K562 (cell line): Measurements from ENCODE around the gene SMIM29. TPM values are rescaled to one million over a fixed set of nuclear protein-coding genes. Genes with fewer than 3 reads are reported as not detected.

Experiments
- ATAC-seq: fragments of 200-7000 bp; cut with Tn5 transposase; 3 replicates; pipeline ENCODE4 v1.9.1; 2020; ENCODE audit warnings: moderate library complexity
- BruUV-seq: library from RNA; stranded (reverse); fragments of 400-500 nt; replicated peaks from 2 replicates; lab custom pipeline; 2021; lab: Mats Ljungman, UMichigan
- CTCF ChIA-PET: fragments of 300-600 bp; formaldehyde crosslinking; extraction: SDS; loops from one replicate; lab custom pipeline; 2021; ENCODE audit warnings: low intra/inter-chr PET ratio; lab: Yijun Ruan, JAX
- POLR2A ChIA-PET: fragments of 300-600, 350-650 bp; sonication (Branson Sonifier 250); formaldehyde crosslinking; extraction: SDS; loops from one replicate; lab custom pipeline; 2021; ENCODE audit warnings: antibody characterized with exemption, inconsistent platforms; lab: Yijun Ruan, JAX
- DNase-seq, 4 experiments: peaks; one replicate each; pipeline versions ENCODE4 v3.0.0 to v3.0.0-alpha.2; 2011 to 2018; ENCODE audit warnings: low spot score in 3 of 4, mixed read lengths in 3 of 4; ENCODE audit errors: extremely low read depth in 1 of 4
- FAIRE-seq: peaks from 2 replicates; lab custom pipeline; 2011; peaks lifted over from hg19 to GRCh38; lab: Jason Lieb, UNC
- H2AFZ ChIP-seq: 2 replicates; pipeline ENCODE4 v1.6.0; 2011; ENCODE audit warnings: low read depth, low read length, control low read depth, inconsistent platforms
- H3K27ac ChIP-seq: fragments of 200-600 bp; 3 replicates; pipeline ENCODE4 v1.8.0; 2011; ENCODE audit warnings: low read depth, mild to moderate bottlenecking, control low read depth, inconsistent platforms, low read length, moderate library complexity, mixed read lengths; ENCODE audit errors: extremely low read depth
- H3K27me3 ChIP-seq, 2 experiments: fragments of 300-600 bp in 1 of 2; 2 replicates in 1 of 2; 3 replicates in 1 of 2; pipeline versions ENCODE4 v1.6.0 to v1.8.0; 2011; ENCODE audit warnings: inconsistent platforms in 2 of 2, low read length in 2 of 2, mild to moderate bottlenecking in 1 of 2, mixed read lengths in 1 of 2, moderate library complexity in 1 of 2; ENCODE audit not compliant: control insufficient read depth in 2 of 2, insufficient read depth in 2 of 2
- H3K36me3 ChIP-seq: fragments of 300-600 bp; 3 replicates; pipeline ENCODE4 v1.8.0; 2011; ENCODE audit warnings: mild to moderate bottlenecking, low read length, inconsistent platforms; ENCODE audit not compliant: control insufficient read depth, insufficient read depth
- H3K4me1 ChIP-seq, 2 experiments: fragments of 200-600 bp in 1 of 2; replicated peaks in 1 of 2; 2 replicates in 1 of 2; 3 replicates in 1 of 2; pipeline versions ENCODE4 v1.5.1 to v1.8.0; 2011; ENCODE audit warnings: inconsistent platforms in 2 of 2, low read length in 2 of 2, mild to moderate bottlenecking in 1 of 2, mixed read lengths in 1 of 2, moderate library complexity in 1 of 2; ENCODE audit not compliant: control insufficient read depth in 2 of 2, insufficient read depth in 2 of 2
- H3K4me2 ChIP-seq: 2 replicates; pipeline ENCODE4 v1.6.1; 2011; ENCODE audit warnings: low read length, control low read depth, inconsistent platforms, mixed read lengths; ENCODE audit not compliant: insufficient read depth
- H3K4me3 ChIP-seq: fragments of 200-600 bp; sonication (generic), shearing (Covaris generic); 2 replicates; pipeline ENCODE4 v1.5.1; 2016; ENCODE audit warnings: control low read depth, inconsistent platforms
- H3K79me2 ChIP-seq: fragments of 200-600 bp; 3 replicates; pipeline ENCODE4 v1.8.0; 2011; ENCODE audit warnings: low read length, inconsistent platforms; ENCODE audit not compliant: control insufficient read depth, insufficient read depth
- H3K9ac ChIP-seq, 2 experiments: 2 replicates each; pipeline versions ENCODE4 v1.6.0 to v1.6.1; 2011; ENCODE audit warnings: low read depth in 2 of 2, low read length in 2 of 2, control low read depth in 1 of 2, inconsistent platforms in 1 of 2, mild to moderate bottlenecking in 1 of 2, mixed read lengths in 1 of 2; ENCODE audit not compliant: insufficient read depth in 1 of 2
- H3K9me1 ChIP-seq: one replicate; pipeline ENCODE4 v1.6.0; 2011; ENCODE audit warnings: inconsistent platforms, mild to moderate bottlenecking, low read length, moderate library complexity; ENCODE audit not compliant: control insufficient read depth, insufficient read depth
- H3K9me3 ChIP-seq: replicated peaks from 2 replicates; pipeline ENCODE4 v1.5.1; 2011; ENCODE audit warnings: low read depth, low read length, inconsistent platforms; ENCODE audit not compliant: control insufficient read depth, insufficient read depth
- H4K20me1 ChIP-seq: replicated peaks from 2 replicates; pipeline ENCODE4 v1.6.1; 2011; ENCODE audit warnings: low read length, inconsistent platforms, mixed read lengths; ENCODE audit not compliant: control insufficient read depth, insufficient read depth
- MAFK ChIP-seq: IDR thresholded peaks from 2 replicates; pipeline ENCODE4 v1.6.1; 2011; ENCODE audit warnings: low read length, improper control_type of control experiment
- NFIC ChIP-seq: fragments of 450-650 bp; IDR thresholded peaks from 2 replicates; pipeline ENCODE4 v1.6.1; 2017; ENCODE audit warnings: mild to moderate bottlenecking, inconsistent platforms
- NFRKB ChIP-seq: fragments of 450-650 bp; IDR thresholded peaks from 2 replicates; pipeline ENCODE4 v1.6.1; 2016; ENCODE audit warnings: low read depth
- NR2C1 ChIP-seq, 2 experiments: fragments of 450-650 bp; IDR thresholded peaks; 2 replicates each; pipeline ENCODE4 v1.6.1; 2017; ENCODE audit warnings: mild to moderate bottlenecking in 2 of 2, antibody characterized with exemption in 1 of 2, inconsistent platforms in 1 of 2, missing compliant biosample characterization in 1 of 2, missing genetic modification characterization in 1 of 2
- RUNX1 ChIP-seq: sonication (generic); IDR thresholded peaks from 2 replicates; pipeline ENCODE4 v1.6.1; 2016; ENCODE audit warnings: antibody characterized with exemption, low read depth
- SRSF1 ChIP-seq: fragments of 200-400 bp; formaldehyde crosslinking; IDR thresholded peaks from 2 replicates; pipeline ENCODE4 v1.6.1; 2017; ENCODE audit warnings: mild to moderate bottlenecking, low read depth, low read length, moderate library complexity
- TEAD1 ChIP-seq, 2 experiments: fragments of 450-650 bp in 1 of 2; sonication (generic) in 1 of 2; formaldehyde crosslinking; IDR thresholded peaks; 2 replicates each; pipeline versions ENCODE4 v1.4.0 to v1.8.0; 2020 to 2022; ENCODE audit warnings: mild to moderate bottlenecking in 2 of 2, missing genetic modification reagents in 1 of 2
- ZNF175 ChIP-seq: fragments of 200-800 bp; sonication (Bioruptor generic); IDR thresholded peaks from 2 replicates; pipeline ENCODE4 v1.6.1; 2016; ENCODE audit warnings: low read depth, mild to moderate bottlenecking, missing genetic modification characterization, missing compliant biosample characterization
- ZNF696 ChIP-seq: fragments of 250-450 bp; sonication (Bioruptor Pico); conservative IDR thresholded peaks from 2 replicates; pipeline ENCODE4 v1.4.0; 2020; ENCODE audit warnings: mild to moderate bottlenecking, moderate library complexity
- WGBS: fragments of 100-300 bp; shearing (Covaris generic); methylation state at CpG from one replicate; pipeline ENCODE4 v1.1.6; 2016; ENCODE audit warnings: low coverage, mixed read lengths; ENCODE audit not compliant: insufficient coverage; ENCODE audit errors: missing lambda C conversion rate; 5-methylcytosine and 5-hydroxymethylcytosine counted together
- in situ Hi-C: fragments of 300-500 bp; cut with MboI; formaldehyde crosslinking; loops from 4 replicates; pipeline ENCODE4 v1.15.0; 2018; ENCODE audit warnings: inconsistent platforms, mixed read lengths
- intact Hi-C: fragments of 100-400 bp; cut with micrococcal nuclease; formaldehyde crosslinking; loops from 2 replicates; pipeline ENCODE4 v1.14.2; 2022
- polyA plus RNA-seq, 8 experiments: library from polyadenylated mRNA; depleted of rRNA in 4 of 8; stranded (reverse) in 5 of 8; unstranded in 3 of 8; fragments of >200 nt; fragmentation: Nextera tagmentation in 2 of 8; fragmentation: Illumina TruSeq in 1 of 8; extraction: Ambion mirVana in 2 of 8; extraction: Trizol in 1 of 8; gene quantifications; 2 replicates each; pipeline versions ENCODE4 v1.2.1 to v1.2.3, GENCODE V29; 2011 to 2014; ENCODE audit warnings: inconsistent platforms in 1 of 8, missing spikeins in 1 of 8
- total RNA-seq, 7 experiments: library from RNA; depleted of rRNA in 6 of 7; stranded (reverse); fragments of >200 nt in 6 of 7; fragmentation: Illumina TruSeq in 2 of 7; extraction: Trizol in 2 of 7; gene quantifications; 2 replicates each; pipeline versions ENCODE4 v1.2.1 to v1.2.3, GENCODE V29; 2011 to 2021; ENCODE audit warnings: low replicate concordance in 1 of 7
- TF ChIP-seq, protein P1 (sequence below): fragments of 250-450 bp; sonication (Bioruptor Pico); IDR thresholded peaks from 2 replicates; pipeline ENCODE4 v1.8.0; 2021; ENCODE audit warnings: mild to moderate bottlenecking, moderate library complexity
- TF ChIP-seq, protein P2 (sequence below): sonication (generic); formaldehyde crosslinking; IDR thresholded peaks from 2 replicates; pipeline ENCODE4 v1.8.0; 2023; ENCODE audit warnings: mild to moderate bottlenecking, missing genetic modification reagents
- TF ChIP-seq, protein P3 (sequence below): fragments of 200-800 bp; sonication (Bioruptor generic); IDR thresholded peaks from 2 replicates; pipeline ENCODE4 v1.6.1; 2017; ENCODE audit warnings: missing genetic modification characterization, missing compliant biosample characterization
- TF ChIP-seq, protein P4 (sequence below): fragments of 450-650 bp; formaldehyde crosslinking; IDR thresholded peaks from 2 replicates; pipeline ENCODE4 v1.4.0; 2022; ENCODE audit warnings: mild to moderate bottlenecking, moderate library complexity

SMIM29 gene
- total and polyA plus RNA-seq, 9 of the 15 experiments (the other 6 are each of a cell fraction or from before 2014, with no cell fraction given) = 6.5 to 36.7 (median 20.9) TPM

DNA sequence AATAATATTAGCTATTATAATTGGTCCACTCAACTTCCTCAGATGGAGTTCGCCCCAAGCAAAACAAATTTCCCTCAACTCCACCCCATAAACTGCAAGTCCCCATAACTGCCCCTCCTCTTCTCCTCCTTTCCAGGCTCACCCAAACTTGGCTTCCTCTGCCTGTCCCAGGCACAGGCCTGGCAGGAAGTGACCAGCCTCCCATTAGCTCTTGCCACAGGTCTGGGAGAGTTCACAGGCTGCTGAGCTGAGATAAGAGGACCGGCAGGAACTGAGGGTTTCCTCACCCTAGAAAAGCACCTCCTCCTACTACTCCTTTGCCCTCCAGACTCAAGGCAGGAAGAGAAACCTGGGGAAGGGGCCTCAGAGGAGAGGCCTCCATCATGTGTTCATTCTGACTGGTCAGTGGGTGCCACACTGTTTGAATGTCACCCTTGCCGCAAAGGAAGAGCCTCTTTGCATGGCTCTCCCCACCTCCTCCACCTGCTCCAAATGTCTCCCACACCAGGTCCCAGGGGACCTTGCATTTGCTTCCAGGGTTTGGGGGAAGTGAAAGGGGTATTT is 24.5 kb upstream of the SMIM29 start:
- peak overlapping the region; percentile 67 to 68; a peak in 3 of 4 replicates for H3K9ac ChIP-seq
- H3K4me3 ChIP-seq = no peak overlapping the region
- ChIA-PET CTCF (no interaction called here), POLR2A (interaction anchor here (0.6 to 2.4 kb wide), 6 partner anchors 9 to 211 kb away, joined by 3 to 14 read pairs (median 3); no protein-coding TSS in a partner anchor)
- intact Hi-C loops (loop anchor here (1.0 to 10.0 kb wide), 2 partner anchors 45 to 121 kb away; partner anchors contain the start of gene NUDT3), in situ Hi-C loops (no loop called here)
- H3K9me3 ChIP-seq = peaks cover 3% of the 10 kb centered on the region
- FAIRE-seq (peak; percentile 98), ATAC-seq (peak; percentile 94), DNase-seq (peak; percentile 82 to 99 (median 90))
- H3K36me3 ChIP-seq = peaks cover 14% of the 10 kb centered on the region; the same call in 2 of the 3 replicates
- H3K79me2 ChIP-seq = peaks cover 7% of the 10 kb centered on the region; the same call in 1 of the 3 replicates
- H3K4me1 ChIP-seq = peaks cover 39 to 55% of the 10 kb centered on the region in 2 experiments
- no TSS peak for BruUV-seq
- no peaks in the 10 kb centered on the region for H3K9me1 ChIP-seq
- WGBS = 5% methylated on average over 3 of the region's 3 CpGs
- H3K27me3 ChIP-seq = no peaks in the 10 kb centered on the region
- H2AFZ ChIP-seq = peak overlapping the region; percentile 83
- H3K4me2 ChIP-seq = peak overlapping the region; percentile 82
- H3K27ac ChIP-seq = peak overlapping the region; percentile 91
- H4K20me1 ChIP-seq = no peaks in the 10 kb centered on the region
- TF ChIP-seq TEAD1 (CRISPR knock-in tag; IDR thresholded peaks at IDR 0.05) (peak in 1 of 2 experiments; percentile 55; a peak in 1 of 4 replicates), NR2C1 (IDR thresholded peaks at IDR 0.05) (peak; percentile 71), NR2C1 (tag; IDR thresholded peaks at IDR 0.05) (peak; percentile 83), SRSF1 (no peak), ZNF696 (CRISPR knock-in tag) (0 out of 2 replicates have a peak, but pooled peaks have one; percentile 16), NFRKB (peak; percentile 92), RUNX1 (peak; percentile 81; the same call in 1 of the 2 replicates), NFIC (peak; percentile 89), MAFK (peak; percentile 31; the same call in 1 of the 2 replicates), ZNF175 (peak; percentile 93)
- TF ChIP-seq, protein P1, sequence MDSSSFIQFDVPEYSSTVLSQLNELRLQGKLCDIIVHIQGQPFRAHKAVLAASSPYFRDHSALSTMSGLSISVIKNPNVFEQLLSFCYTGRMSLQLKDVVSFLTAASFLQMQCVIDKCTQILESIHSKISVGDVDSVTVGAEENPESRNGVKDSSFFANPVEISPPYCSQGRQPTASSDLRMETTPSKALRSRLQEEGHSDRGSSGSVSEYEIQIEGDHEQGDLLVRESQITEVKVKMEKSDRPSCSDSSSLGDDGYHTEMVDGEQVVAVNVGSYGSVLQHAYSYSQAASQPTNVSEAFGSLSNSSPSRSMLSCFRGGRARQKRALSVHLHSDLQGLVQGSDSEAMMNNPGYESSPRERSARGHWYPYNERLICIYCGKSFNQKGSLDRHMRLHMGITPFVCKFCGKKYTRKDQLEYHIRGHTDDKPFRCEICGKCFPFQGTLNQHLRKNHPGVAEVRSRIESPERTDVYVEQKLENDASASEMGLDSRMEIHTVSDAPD (CRISPR knock-in tag) = 0 out of 2 replicates have a peak, but pooled peaks have one; percentile 59
- TF ChIP-seq, protein P2, sequence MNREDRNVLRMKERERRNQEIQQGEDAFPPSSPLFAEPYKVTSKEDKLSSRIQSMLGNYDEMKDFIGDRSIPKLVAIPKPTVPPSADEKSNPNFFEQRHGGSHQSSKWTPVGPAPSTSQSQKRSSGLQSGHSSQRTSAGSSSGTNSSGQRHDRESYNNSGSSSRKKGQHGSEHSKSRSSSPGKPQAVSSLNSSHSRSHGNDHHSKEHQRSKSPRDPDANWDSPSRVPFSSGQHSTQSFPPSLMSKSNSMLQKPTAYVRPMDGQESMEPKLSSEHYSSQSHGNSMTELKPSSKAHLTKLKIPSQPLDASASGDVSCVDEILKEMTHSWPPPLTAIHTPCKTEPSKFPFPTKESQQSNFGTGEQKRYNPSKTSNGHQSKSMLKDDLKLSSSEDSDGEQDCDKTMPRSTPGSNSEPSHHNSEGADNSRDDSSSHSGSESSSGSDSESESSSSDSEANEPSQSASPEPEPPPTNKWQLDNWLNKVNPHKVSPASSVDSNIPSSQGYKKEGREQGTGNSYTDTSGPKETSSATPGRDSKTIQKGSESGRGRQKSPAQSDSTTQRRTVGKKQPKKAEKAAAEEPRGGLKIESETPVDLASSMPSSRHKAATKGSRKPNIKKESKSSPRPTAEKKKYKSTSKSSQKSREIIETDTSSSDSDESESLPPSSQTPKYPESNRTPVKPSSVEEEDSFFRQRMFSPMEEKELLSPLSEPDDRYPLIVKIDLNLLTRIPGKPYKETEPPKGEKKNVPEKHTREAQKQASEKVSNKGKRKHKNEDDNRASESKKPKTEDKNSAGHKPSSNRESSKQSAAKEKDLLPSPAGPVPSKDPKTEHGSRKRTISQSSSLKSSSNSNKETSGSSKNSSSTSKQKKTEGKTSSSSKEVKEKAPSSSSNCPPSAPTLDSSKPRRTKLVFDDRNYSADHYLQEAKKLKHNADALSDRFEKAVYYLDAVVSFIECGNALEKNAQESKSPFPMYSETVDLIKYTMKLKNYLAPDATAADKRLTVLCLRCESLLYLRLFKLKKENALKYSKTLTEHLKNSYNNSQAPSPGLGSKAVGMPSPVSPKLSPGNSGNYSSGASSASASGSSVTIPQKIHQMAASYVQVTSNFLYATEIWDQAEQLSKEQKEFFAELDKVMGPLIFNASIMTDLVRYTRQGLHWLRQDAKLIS (CRISPR knock-in tag) = 0 out of 2 replicates have a peak, but pooled peaks have one; percentile 39
- TF ChIP-seq, protein P3, sequence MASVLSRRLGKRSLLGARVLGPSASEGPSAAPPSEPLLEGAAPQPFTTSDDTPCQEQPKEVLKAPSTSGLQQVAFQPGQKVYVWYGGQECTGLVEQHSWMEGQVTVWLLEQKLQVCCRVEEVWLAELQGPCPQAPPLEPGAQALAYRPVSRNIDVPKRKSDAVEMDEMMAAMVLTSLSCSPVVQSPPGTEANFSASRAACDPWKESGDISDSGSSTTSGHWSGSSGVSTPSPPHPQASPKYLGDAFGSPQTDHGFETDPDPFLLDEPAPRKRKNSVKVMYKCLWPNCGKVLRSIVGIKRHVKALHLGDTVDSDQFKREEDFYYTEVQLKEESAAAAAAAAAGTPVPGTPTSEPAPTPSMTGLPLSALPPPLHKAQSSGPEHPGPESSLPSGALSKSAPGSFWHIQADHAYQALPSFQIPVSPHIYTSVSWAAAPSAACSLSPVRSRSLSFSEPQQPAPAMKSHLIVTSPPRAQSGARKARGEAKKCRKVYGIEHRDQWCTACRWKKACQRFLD = peak; percentile 91
- TF ChIP-seq, protein P4, sequence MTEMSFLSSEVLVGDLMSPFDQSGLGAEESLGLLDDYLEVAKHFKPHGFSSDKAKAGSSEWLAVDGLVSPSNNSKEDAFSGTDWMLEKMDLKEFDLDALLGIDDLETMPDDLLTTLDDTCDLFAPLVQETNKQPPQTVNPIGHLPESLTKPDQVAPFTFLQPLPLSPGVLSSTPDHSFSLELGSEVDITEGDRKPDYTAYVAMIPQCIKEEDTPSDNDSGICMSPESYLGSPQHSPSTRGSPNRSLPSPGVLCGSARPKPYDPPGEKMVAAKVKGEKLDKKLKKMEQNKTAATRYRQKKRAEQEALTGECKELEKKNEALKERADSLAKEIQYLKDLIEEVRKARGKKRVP = 0 out of 2 replicates have a peak, but pooled peaks have one; percentile 29
